ENCODE results near the gene SLC47A2.

The SLC47A2 gene

GRCh38 chr17:19659366-19660177 lies 56.8 kb downstream of the SLC47A2 start:
- H3K4me3 ChIP-seq (ENCODE audit: low read length), result no peak overlapping the region

GRCh38 chr17:19656851-19657581 lies 59.4 kb downstream of the SLC47A2 start:
- H3K4me3 ChIP-seq (ENCODE audit: low read length), result peak overlapping the region; percentile 4; the same call in 1 of the 2 replicates
- TF ChIP-seq ZNF274 (IDR thresholded peaks at IDR 0.05; ENCODE audit: low read depth, low read length), result no peak

More at GRCh38 chr17:19659366-19660177, 56.8 kb downstream of the SLC47A2 start:
- no peak for TF ChIP-seq ZNF274 (IDR thresholded peaks at IDR 0.05; ENCODE audit: low read depth, low read length)

GRCh38 chr17:19656336-19656735 lies 60.0 kb downstream of the SLC47A2 start:
- no peak for TF ChIP-seq ZNF274 (IDR thresholded peaks at IDR 0.05; ENCODE audit: low read depth, low read length)
- H3K4me3 ChIP-seq (ENCODE audit: low read length), result no peak overlapping the region; the same call in 1 of the 2 replicates

- no peak for TF ChIP-seq ZNF274 (IDR thresholded peaks at IDR 0.05; ENCODE audit: low read depth, low read length)
- no peak overlapping the region for H3K4me3 ChIP-seq (ENCODE audit: low read length)
Measured at GRCh38 chr17:19654896-19655295, 61.5 kb downstream of the SLC47A2 start.

- TF ChIP-seq ZNF274 (IDR thresholded peaks at IDR 0.05; ENCODE audit: low read depth, low read length), result no peak
- no peak overlapping the region for H3K4me3 ChIP-seq (ENCODE audit: low read length)
Measured at GRCh38 chr17:19654342-19654886, 62.0 kb downstream of the SLC47A2 start.

- no peak for TF ChIP-seq ZNF274 (IDR thresholded peaks at IDR 0.05; ENCODE audit: low read depth, low read length)
- no peak overlapping the region for H3K4me3 ChIP-seq (ENCODE audit: low read length)
Measured at GRCh38 chr17:19652595-19652994, 63.8 kb downstream of the SLC47A2 start.

- no peak overlapping the region for H3K4me3 ChIP-seq (ENCODE audit: low read length)
- TF ChIP-seq ZNF274 (IDR thresholded peaks at IDR 0.05; ENCODE audit: low read depth, low read length), result no peak
Measured at GRCh38 chr17:19651451-19652238, 64.7 kb downstream of the SLC47A2 start.

GRCh38 chr17:19650826-19651225 lies 65.6 kb downstream of the SLC47A2 start:
- H3K4me3 ChIP-seq (ENCODE audit: low read length), result no peak overlapping the region
- TF ChIP-seq ZNF274 (IDR thresholded peaks at IDR 0.05; ENCODE audit: low read depth, low read length), result no peak

- TF ChIP-seq ZNF274 (IDR thresholded peaks at IDR 0.05; ENCODE audit: low read depth, low read length), result no peak
- peak overlapping the region; percentile 60 for H3K4me3 ChIP-seq (ENCODE audit: low read length)
Measured at GRCh38 chr17:19649274-19649541, 67.2 kb downstream of the SLC47A2 start.

- peak within 1 kb of the TSS; percentile 60 for H3K4me3 ChIP-seq (ENCODE audit: low read length)
- TF ChIP-seq ZNF274 (IDR thresholded peaks at IDR 0.05; ENCODE audit: low read depth, low read length), result no peak
Measured at GRCh38 chr17:19648475-19649273, 67.7 kb downstream of the SLC47A2 start, which contains the start of gene ALDH3A2. TSS of gene ALDH3A2 (plus strand) at chr17:19648751. CDS start at chr17:19648972, 221 bp downstream.

GRCh38 chr17:19647697-19648474 lies 68.5 kb downstream of the SLC47A2 start:
- no peak for TF ChIP-seq ZNF274 (IDR thresholded peaks at IDR 0.05; ENCODE audit: low read depth, low read length)
- peak overlapping the region; percentile 60; the same call in 1 of the 2 replicates for H3K4me3 ChIP-seq (ENCODE audit: low read length)

- no peak overlapping the region for H3K4me3 ChIP-seq (ENCODE audit: low read length)
- no peak for TF ChIP-seq ZNF274 (IDR thresholded peaks at IDR 0.05; ENCODE audit: low read depth, low read length)
Measured at GRCh38 chr17:19646788-19647696, 69.3 kb downstream of the SLC47A2 start.
